Breast epithelium (tissue), 3 donors: Measurements from ENCODE around the gene IQSEC2.

Experiments
- CTCF ChIP-seq, 3 donors: fragments of 450-650 bp; IDR thresholded peaks; one replicate each; pipeline ENCODE4 v1.5.1; 2016 to 2017; ENCODE audit warnings: antibody characterized with exemption in 3 of 3, mild to moderate bottlenecking in 3 of 3, moderate library complexity in 3 of 3
- POLR2A ChIP-seq: fragments of 450-650 bp; IDR thresholded peaks from one replicate; pipeline ENCODE4 v1.6.1; 2016; ENCODE audit warnings: antibody characterized with exemption, mild to moderate bottlenecking, moderate library complexity

DNA sequence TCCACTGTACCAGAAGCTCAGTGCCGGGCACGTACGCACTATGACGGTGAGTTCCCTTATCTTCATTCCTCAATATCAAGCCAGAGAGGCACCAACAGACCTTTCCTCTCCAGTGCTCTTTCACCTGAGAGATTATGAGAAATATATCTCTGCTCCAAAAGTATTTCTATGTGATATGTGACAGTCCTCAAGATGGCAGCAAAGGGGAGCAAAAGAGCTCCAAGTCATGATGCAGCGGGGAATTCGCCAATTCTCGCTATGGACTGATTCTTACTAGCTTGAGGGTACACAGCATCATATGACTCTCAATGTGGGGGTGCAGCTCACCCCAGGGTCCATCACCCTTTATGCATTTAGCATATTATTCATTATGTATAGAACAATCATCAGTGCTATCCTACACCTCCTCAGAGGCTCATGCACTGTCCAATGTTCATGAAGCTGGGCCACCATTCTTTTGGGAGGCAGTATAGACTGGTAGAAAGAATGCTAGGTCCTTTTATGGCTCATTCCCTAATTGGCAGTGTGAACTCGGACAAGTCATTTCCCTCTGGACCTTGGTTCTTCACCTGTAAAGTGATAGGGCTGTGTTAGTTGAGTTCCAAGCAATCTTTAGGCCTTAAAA is 12.8 kb upstream of the IQSEC2 start:
- TF ChIP-seq CTCF (IDR thresholded peaks at IDR 0.05): no peak
- TF ChIP-seq POLR2A: no peak
